ENCODE data around the gene UBE2J2. TPM values are rescaled to one million over a fixed set of nuclear protein-coding genes. Genes with fewer than 3 reads are reported as not detected.

UBE2J2 gene
- total and polyA plus RNA-seq, 2 experiments from 2014 or later, result 47.1 to 70.2 TPM

DNA sequence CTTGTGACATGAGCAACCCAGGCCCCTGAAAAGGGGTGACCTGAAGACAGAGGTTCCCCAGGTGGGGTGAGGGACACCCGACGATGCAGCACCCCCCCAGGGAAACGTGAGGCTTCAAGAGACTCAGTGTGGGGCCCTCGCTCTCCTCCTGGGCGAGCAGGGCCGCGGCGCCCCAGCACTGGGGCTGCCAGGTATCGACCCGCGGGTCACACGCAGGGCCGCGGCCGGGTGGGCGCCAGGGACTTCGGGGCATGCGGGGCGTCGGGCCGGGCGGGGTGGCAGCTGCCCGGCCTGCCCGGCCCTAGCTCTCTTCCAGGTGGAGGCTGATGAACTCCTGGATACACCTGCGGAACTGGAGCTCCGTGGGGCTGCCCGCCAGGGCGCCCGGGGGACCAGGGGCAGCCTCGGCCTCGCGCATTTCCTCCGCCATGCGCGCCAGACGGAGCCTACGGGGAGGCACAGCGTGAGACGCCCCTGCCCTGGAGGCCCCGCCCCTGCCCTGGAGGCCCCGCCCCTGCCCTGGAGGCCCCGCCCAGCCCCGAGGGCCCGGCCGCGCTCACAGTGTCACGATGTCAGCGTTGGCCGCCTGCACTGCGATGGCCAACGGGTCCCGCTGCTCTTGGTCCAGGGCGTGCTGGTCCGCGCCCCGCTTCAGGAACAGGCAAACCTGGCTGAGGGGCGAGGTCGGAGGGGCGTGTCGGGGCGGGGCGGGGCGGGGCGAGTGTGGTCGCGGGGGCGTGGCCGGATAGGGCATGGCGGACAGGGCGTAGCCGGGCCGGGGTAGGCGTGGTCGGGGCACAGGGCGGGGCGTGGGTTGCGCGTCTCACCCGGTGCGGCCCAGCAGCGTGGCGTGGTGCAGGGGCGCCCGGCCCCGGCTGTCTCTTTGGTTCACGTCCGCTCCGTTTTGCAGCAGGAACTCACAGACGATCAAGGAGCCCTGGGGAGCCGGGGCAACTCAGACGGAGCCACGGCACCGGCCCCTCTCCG is 19.9 kb upstream of the UBE2J2 start (continued):
- TF ChIP-seq, protein P1, sequence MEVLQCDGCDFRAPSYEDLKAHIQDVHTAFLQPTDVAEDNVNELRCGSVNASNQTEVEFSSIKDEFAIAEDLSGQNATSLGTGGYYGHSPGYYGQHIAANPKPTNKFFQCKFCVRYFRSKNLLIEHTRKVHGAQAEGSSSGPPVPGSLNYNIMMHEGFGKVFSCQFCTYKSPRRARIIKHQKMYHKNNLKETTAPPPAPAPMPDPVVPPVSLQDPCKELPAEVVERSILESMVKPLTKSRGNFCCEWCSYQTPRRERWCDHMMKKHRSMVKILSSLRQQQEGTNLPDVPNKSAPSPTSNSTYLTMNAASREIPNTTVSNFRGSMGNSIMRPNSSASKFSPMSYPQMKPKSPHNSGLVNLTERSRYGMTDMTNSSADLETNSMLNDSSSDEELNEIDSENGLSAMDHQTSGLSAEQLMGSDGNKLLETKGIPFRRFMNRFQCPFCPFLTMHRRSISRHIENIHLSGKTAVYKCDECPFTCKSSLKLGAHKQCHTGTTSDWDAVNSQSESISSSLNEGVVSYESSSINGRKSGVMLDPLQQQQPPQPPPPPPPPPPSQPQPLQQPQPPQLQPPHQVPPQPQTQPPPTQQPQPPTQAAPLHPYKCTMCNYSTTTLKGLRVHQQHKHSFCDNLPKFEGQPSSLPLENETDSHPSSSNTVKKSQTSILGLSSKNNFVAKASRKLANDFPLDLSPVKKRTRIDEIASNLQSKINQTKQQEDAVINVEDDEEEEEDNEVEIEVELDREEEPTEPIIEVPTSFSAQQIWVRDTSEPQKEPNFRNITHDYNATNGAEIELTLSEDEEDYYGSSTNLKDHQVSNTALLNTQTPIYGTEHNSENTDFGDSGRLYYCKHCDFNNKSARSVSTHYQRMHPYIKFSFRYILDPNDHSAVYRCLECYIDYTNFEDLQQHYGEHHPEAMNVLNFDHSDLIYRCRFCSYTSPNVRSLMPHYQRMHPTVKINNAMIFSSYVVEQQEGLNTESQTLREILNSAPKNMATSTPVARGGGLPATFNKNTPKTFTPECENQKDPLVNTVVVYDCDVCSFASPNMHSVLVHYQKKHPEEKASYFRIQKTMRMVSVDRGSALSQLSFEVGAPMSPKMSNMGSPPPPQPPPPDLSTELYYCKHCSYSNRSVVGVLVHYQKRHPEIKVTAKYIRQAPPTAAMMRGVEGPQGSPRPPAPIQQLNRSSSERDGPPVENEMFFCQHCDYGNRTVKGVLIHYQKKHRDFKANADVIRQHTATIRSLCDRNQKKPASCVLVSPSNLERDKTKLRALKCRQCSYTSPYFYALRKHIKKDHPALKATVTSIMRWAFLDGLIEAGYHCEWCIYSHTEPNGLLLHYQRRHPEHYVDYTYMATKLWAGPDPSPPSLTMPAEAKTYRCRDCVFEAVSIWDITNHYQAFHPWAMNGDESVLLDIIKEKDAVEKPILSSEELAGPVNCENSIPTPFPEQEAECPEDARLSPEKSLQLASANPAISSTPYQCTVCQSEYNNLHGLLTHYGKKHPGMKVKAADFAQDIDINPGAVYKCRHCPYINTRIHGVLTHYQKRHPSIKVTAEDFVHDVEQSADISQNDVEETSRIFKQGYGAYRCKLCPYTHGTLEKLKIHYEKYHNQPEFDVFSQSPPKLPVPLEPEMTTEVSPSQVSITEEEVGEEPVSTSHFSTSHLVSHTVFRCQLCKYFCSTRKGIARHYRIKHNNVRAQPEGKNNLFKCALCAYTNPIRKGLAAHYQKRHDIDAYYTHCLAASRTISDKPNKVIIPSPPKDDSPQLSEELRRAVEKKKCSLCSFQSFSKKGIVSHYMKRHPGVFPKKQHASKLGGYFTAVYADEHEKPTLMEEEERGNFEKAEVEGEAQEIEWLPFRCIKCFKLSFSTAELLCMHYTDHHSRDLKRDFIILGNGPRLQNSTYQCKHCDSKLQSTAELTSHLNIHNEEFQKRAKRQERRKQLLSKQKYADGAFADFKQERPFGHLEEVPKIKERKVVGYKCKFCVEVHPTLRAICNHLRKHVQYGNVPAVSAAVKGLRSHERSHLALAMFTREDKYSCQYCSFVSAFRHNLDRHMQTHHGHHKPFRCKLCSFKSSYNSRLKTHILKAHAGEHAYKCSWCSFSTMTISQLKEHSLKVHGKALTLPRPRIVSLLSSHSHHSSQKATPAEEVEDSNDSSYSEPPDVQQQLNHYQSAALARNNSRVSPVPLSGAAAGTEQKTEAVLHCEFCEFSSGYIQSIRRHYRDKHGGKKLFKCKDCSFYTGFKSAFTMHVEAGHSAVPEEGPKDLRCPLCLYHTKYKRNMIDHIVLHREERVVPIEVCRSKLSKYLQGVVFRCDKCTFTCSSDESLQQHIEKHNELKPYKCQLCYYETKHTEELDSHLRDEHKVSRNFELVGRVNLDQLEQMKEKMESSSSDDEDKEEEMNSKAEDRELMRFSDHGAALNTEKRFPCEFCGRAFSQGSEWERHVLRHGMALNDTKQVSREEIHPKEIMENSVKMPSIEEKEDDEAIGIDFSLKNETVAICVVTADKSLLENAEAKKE (CRISPR knock-in tag; IDR thresholded peaks at IDR 0.05), result no peak
- TF ChIP-seq CREB1 (CRISPR knock-in tag; IDR thresholded peaks at IDR 0.05; ENCODE audit: low read depth) (no peak), JUNB (IDR thresholded peaks at IDR 0.05; ENCODE audit: unreplicated experiment) (no peak), STAT1 (IDR thresholded peaks at IDR 0.05; ENCODE audit: unreplicated experiment) (peak; percentile 65), POLR2AphosphoS5 (IDR thresholded peaks at IDR 0.05; ENCODE audit: low read depth) (0 out of 2 replicates have a peak, but pooled peaks have one; percentile 26)

DNA sequence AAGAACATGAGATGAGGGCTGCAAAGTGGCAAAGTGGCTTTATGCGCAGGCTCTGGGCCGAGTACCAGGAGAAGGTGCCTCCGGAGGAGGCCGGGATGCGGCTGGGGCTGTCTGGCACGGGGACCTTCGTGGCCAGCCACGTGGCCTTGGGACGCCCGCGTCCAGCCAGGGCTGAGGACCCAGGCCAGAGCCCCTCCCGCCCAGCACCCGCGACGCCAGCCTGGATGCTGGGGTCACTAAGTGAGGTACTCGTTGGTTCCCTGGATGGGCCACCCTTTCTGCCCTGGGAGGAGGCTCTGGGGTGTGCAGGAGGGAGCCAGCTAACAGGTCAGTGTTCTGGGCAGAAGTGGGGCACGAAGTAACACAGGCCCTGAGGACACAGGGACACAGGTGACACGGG is 19.2 kb upstream of the UBE2J2 start:
- Histone ChIP-seq H3K4me1 (ENCODE audit: insufficient read depth) (no peaks in the 10 kb centered on the region), H3K27me3 (ENCODE audit: insufficient read depth) (no peaks in the 10 kb centered on the region), H3K4me2 (no peak overlapping the region), H3K9me2 (ENCODE audit: insufficient read depth) (no peaks in the 10 kb centered on the region), H3K27ac (ENCODE audit: low read depth) (no peak overlapping the region), H4K20me1 (replicated peaks; ENCODE audit: insufficient read depth) (no peaks in the 10 kb centered on the region), H3K4me3 (no peak overlapping the region), H3K36me3 (ENCODE audit: insufficient read depth) (no peaks in the 10 kb centered on the region), H2AFZ (no peak overlapping the region), H3K79me2 (replicated peaks; ENCODE audit: insufficient read depth) (no peaks in the 10 kb centered on the region), H3F3A (replicated peaks; ENCODE audit: low read depth) (0 out of 2 replicates have a peak, but pooled peaks cover 9% of the 10 kb centered on the region)
- ATAC-seq (no peak), DNase-seq (ENCODE audit: low spot score) (no peak)
- H3K4me3 Mint-ChIP-seq, result no peak overlapping the region
- peaks cover 11% of the 10 kb centered on the region for H3K27me3 Mint-ChIP-seq (ENCODE audit: insufficient read depth, low read depth, poor library complexity)
- no peaks in the 10 kb centered on the region for H3K36me3 Mint-ChIP-seq (ENCODE audit: low read depth)
- H3K9me3 Mint-ChIP-seq, result peaks cover 3% of the 10 kb centered on the region; the same call in 2 of the 3 replicates
- H3K27ac Mint-ChIP-seq, result no peak overlapping the region
- peaks cover 4% of the 10 kb centered on the region; the same call in 1 of the 3 replicates for H3K4me1 Mint-ChIP-seq
- TF ChIP-seq EZH2phosphoT487 (IDR thresholded peaks at IDR 0.05; ENCODE audit: unreplicated experiment) (no peak), EZH2 (IDR thresholded peaks at IDR 0.05; ENCODE audit: low read depth, unreplicated experiment) (no peak), ZNF331 (CRISPR knock-in tag; IDR thresholded peaks at IDR 0.05; ENCODE audit: low read depth) (no peak), JUNB (IDR thresholded peaks at IDR 0.05; ENCODE audit: unreplicated experiment) (no peak)
- TF ChIP-seq, protein P2, sequence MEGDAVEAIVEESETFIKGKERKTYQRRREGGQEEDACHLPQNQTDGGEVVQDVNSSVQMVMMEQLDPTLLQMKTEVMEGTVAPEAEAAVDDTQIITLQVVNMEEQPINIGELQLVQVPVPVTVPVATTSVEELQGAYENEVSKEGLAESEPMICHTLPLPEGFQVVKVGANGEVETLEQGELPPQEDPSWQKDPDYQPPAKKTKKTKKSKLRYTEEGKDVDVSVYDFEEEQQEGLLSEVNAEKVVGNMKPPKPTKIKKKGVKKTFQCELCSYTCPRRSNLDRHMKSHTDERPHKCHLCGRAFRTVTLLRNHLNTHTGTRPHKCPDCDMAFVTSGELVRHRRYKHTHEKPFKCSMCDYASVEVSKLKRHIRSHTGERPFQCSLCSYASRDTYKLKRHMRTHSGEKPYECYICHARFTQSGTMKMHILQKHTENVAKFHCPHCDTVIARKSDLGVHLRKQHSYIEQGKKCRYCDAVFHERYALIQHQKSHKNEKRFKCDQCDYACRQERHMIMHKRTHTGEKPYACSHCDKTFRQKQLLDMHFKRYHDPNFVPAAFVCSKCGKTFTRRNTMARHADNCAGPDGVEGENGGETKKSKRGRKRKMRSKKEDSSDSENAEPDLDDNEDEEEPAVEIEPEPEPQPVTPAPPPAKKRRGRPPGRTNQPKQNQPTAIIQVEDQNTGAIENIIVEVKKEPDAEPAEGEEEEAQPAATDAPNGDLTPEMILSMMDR (conservative IDR thresholded peaks at IDR 0.05; ENCODE audit: low read depth in 2 of 2), result no peak

Data from GM23338 (cell line).